WI38 (cell line): ENCODE data around the gene ARHGAP26.

Experiments
- H3K4me3 ChIP-seq: 2 replicates; pipeline ENCODE4 v1.5.1; 2011; ENCODE audit warnings: low read depth, mild to moderate bottlenecking, control low read depth, low read length
- CTCF ChIP-seq: IDR thresholded peaks from 2 replicates; pipeline ENCODE4 v1.5.1; 2012; ENCODE audit warnings: low read depth, mild to moderate bottlenecking, control low read depth, low read length

Gene ARHGAP26

GRCh38 chr5:142871363-142872193 lies 101.4 kb downstream of the ARHGAP26 start:
- no peak overlapping the region for H3K4me3 ChIP-seq
- TF ChIP-seq CTCF = no peak

- H3K4me3 ChIP-seq = no peak overlapping the region
- no peak for TF ChIP-seq CTCF
These were observed 102.0 kb downstream of the ARHGAP26 start for GRCh38 chr5:142872217-142872616.

- no peak for TF ChIP-seq CTCF
- H3K4me3 ChIP-seq = no peak overlapping the region
These were observed 102.6 kb downstream of the ARHGAP26 start for GRCh38 chr5:142872795-142873194.

- H3K4me3 ChIP-seq = no peak overlapping the region
- no peak for TF ChIP-seq CTCF
These were observed 103.7 kb downstream of the ARHGAP26 start for GRCh38 chr5:142873831-142874230.

GRCh38 chr5:142874540-142874939 lies 104.4 kb downstream of the ARHGAP26 start:
- no peak for TF ChIP-seq CTCF
- no peak overlapping the region for H3K4me3 ChIP-seq

GRCh38 chr5:142875936-142876335 lies 105.8 kb downstream of the ARHGAP26 start:
- H3K4me3 ChIP-seq = no peak overlapping the region
- TF ChIP-seq CTCF = no peak

- H3K4me3 ChIP-seq = no peak overlapping the region
- no peak for TF ChIP-seq CTCF
These were observed 106.6 kb downstream of the ARHGAP26 start for GRCh38 chr5:142876817-142877216.
